Activated T-cell treated with anti-CD3 and anti-CD28 coated beads for 4 hours (primary cell): ENCODE data around the gene TENM3.

Experiments
- DNase-seq: peaks from one replicate; pipeline ENCODE4 v3.0.0-alpha.2; 2020

Gene TENM3

GRCh38 chr4:182754895-182755294, 511.7 kb downstream of the TENM3 start:
- DNase-seq: no peak

DNA sequence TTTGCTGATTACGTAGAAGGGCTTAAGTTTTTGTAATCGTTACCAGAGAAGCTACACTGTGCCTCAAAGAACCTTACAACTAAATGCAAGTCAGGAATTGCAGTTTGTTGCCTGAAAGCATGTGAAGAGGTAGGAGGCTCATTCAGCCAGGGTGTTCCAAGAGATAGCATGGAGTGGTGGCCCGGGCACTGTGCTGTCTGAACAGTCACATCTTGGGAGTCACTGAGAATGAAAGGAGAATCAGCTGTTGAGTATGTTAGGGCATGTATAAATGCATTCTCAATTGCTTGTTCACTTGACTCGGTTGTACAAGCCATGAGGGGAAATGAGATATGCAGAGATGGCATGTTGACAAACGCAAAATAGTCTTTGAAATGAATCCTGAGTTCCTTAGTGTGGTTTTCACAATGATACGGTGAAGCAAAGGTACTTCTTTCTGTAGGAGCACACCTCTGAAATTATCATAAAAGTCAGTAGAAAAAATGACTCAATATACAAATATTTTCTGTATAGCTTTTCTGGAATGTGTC, 513.0 kb downstream of the TENM3 start:
- DNase-seq: no peak

GRCh38 chr4:182758273-182758672, 515.1 kb downstream of the TENM3 start:
- no peak for DNase-seq

DNA sequence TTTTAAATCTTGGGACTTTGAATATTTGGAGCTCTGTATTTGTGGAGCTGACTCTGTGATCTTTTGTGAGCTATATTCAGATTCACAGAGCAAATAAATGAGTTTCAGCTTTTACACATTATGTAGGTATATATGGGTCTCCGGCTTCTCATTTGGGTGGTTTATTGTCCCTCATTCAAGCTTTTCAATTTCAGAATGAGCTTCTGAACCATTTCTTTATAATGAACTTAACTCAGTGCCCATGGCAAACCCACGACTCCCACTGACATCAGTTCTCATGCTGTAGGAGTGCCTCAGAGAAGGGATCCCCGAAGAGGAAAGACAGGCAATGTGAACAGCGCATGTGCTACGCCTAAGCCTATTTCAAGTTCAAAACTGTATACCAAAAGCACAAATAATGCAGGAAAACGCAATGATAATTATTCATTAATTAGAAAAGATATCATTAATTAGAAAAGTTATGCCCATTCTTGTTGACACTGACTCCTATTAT, 517.4 kb downstream of the TENM3 start:
- DNase-seq: no peak

DNA sequence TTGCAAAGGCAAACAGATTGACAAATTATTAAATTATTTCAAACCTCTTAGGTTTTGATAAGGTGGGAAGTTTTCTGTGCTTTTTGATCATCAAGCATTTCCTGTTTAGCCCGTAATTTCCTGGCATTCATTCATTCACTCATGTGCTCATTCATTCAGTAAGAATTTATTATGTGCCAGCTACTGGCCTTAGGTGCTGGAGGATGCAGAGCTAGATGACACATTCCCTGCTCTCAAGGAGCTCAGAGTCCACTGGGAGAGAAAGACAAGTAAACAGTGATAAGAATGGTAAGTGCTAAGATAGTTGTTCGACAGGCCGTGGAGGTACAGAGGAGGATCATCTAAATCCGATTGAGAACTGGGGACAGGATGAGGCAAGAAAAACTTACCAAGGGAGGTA, 520.9 kb downstream of the TENM3 start:
- DNase-seq: no peak

- no peak for DNase-seq
These were observed 521.4 kb downstream of the TENM3 start for GRCh38 chr4:182764642-182765041.

GRCh38 chr4:182765987-182766856, 523.0 kb downstream of the TENM3 start:
- no peak for DNase-seq

GRCh38 chr4:182766857-182767250, 523.7 kb downstream of the TENM3 start:
- no peak for DNase-seq

- no peak for DNase-seq
These were observed 525.6 kb downstream of the TENM3 start for GRCh38 chr4:182768838-182769237.

DNA sequence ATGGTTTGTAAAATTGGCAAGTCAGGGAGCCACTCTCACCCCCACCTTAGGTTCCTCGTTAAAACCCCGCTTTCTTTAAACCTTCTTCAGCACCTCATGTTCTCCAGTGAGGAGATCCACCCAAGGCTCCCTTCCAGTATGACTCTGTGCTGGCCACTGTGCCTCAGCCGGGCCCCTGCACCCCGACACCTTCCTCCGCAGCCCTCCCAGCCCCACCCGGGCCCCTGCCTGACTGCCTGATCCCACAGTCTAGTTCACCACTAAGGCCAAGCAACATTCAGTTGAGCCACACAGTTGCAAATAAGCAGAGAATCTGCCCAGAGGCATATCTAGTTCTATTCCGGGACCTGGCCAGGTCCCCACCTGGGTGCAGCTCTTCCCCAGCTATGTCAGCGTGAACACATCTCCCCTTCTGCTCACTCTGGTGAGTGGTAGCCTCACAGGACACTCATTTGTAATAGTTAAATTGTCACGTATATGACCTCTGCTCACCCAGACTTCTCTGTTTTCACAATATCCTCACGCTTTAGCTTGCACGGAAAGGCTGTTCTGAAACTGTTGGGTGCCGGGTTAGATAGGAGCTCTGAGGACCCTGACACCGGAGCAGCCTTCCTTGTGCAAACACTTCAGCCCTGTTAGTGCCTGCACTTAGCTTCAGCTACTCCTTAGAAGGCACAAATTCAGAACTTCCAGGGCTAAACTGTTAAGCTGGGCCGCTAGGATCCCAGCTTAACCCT, 527.2 kb downstream of the TENM3 start:
- DNase-seq: no peak

GRCh38 chr4:182770996-182771514, 527.9 kb downstream of the TENM3 start:
- DNase-seq: no peak

- DNase-seq: no peak
These were observed 531.9 kb downstream of the TENM3 start for GRCh38 chr4:182775075-182775474.

DNA sequence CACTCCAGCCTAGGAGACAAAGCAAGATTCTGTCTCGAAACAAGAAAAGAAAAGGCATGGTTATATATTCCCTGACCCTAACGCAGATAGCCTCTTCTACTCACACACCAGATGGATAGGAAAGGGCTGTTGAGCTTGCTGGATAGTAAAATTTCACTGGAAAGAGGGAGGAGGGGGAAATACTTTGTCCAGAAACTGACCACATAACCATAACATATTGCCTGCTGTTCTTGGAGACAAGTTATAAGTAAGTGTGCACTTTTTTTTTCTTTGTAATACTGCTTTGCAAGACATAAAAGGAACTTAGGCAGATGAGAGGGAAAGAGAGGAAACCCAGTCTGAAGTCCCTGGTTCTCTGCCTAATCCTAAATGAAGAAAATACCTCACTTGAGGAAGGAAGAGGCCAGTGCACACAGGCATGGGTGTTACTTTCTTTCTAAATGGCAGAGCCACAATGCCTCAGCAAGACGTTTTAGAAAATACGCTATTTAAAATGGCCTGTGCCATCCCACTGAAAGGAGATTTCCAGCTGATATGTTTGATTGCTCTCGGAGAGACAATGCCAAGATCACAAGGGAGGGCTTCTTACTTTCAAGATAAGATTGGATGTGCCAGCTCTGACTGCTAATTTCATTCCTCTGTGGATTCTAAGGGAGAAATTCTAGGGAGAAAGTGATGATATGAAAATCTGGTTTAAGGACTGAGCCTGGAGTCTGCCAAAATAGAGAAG, 533.3 kb downstream of the TENM3 start:
- no peak for DNase-seq

DNA sequence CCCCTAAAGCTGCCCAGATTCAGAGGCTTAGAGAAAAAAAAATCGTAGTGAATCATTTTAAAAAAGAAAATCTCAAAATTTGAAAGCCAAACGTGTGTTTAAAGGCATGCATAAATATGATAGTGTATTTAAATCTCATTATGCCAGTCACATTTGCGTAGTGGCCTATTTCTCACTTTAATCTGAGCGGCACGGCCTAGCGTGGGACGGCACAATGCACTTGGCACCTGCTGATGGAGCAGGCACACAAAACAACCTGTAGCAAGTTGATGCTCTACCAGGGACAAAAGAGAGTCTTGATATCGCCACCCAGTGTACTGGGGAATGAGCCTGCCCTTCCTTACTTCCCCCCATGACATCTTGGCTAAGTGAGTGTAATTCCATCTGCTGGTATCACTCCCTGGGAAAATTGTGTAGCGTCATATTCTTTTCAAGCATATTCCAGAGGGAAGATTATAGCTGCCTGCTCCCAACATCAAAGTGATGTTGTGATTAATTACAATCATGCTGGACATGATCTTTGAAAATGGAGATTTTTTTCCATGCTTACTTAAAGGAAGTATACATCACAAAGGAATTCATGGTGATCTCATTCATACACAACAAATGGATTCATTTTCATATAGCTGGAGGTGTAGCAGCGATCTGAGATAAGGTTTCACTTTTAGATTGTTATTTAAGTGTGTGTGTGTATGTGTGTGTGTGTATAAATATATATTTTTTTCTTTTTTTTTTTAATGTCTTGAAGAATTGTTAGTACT, 535.2 kb downstream of the TENM3 start:
- DNase-seq: no peak

GRCh38 chr4:182786991-182787390, 543.8 kb downstream of the TENM3 start:
- no peak for DNase-seq

- no peak for DNase-seq
These were observed 545.0 kb downstream of the TENM3 start for GRCh38 chr4:182788201-182788600.

- no peak for DNase-seq
These were observed 546.3 kb downstream of the TENM3 start for GRCh38 chr4:182789529-182789928.

GRCh38 chr4:182795446-182796238, 552.4 kb downstream of the TENM3 start:
- no peak for DNase-seq

DNA sequence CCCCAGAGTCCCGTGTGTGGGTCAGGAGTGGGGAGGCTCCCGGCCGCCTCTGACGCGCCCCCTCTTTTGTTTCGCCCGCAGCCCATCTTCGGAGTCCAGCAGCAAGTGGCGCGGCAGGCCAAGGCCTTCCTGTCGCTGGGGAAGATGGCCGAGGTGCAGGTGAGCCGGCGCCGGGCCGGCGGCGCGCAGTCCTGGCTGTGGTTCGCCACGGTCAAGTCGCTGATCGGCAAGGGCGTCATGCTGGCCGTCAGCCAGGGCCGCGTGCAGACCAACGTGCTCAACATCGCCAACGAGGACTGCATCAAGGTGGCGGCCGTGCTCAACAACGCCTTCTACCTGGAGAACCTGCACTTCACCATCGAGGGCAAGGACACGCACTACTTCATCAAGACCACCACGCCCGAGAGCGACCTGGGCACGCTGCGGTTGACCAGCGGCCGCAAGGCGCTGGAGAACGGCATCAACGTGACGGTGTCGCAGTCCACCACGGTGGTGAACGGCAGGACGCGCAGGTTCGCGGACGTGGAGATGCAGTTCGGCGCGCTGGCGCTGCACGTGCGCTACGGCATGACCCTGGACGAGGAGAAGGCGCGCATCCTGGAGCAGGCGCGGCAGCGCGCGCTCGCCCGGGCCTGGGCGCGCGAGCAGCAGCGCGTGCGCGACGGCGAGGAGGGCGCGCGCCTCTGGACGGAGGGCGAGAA, 556.5 kb downstream of the TENM3 start:
- DNase-seq: no peak

DNA sequence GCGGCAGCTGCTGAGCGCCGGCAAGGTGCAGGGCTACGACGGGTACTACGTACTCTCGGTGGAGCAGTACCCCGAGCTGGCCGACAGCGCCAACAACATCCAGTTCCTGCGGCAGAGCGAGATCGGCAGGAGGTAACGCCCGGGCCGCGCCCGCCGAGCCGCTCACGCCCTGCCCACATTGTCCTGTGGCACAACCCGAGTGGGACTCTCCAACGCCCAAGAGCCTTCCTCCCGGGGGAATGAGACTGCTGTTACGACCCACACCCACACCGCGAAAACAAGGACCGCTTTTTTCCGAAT, 557.0 kb downstream of the TENM3 start:
- no peak for DNase-seq

DNA sequence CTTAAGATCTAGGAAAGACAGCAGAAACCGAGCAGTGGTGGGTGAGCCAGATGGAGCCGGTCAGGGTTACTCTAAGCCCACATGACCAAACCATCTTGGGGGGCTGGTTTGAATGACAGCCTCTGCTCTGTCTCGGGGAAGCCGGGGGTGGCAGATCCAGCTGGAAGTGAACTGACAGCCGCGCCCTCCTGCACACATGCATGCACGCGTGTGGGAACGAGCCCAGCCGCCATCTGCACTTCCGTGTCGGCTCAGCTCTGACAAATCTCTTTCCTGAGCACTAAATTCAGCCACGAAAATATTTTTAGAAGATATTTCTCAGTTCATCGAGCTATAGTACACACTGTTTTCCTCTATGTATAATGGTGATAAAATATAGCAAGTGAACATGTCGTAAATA, 558.4 kb downstream of the TENM3 start:
- no peak for DNase-seq
